ENCODE data around the gene FBXO42. TPM values are rescaled to one million over a fixed set of nuclear protein-coding genes. Genes with fewer than 3 reads are reported as not detected.
"Not testable (repeated sequence)": the region's sequence is repeated elsewhere in the genome, so short reads cannot be mapped to it uniquely, and the experiment has no call there.

The FBXO42 gene
- total RNA-seq, 1 donor from 2014 or later, result 16.1 TPM

DNA sequence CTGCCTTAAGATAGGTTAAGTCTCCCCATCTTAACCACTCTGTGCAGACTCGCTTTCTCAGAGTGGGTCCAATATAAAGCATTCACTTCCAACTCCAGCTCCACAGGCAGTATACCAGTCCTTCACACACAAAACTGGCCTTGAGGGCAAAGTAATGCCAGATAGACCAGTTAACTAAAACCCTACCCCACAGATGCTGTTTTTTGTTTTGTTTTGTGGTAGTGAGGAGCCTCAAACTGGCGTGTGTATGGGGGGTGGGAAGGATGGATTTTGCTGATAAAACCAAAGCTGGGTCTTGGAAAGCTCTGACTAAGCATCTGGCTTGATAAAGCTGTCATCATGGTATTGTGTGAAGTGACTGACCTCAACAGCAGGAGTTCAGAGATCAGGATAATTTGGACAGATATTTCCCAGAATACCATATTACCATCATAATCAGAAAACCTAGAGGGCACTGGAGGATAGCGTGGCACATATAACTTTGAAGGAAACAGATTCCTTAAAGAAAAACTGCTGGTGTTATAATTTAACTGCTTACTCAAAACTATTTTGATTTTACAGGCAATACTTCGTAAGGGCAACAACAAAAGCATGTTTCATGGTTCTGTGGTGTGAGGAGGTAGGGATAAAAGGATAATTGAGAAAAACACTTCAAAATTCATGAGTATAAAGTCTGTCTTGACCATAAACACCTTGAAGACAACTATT, 85.7 kb downstream of the FBXO42 start:
- DNase-seq (ENCODE audit: low spot score), result no peak

DNA sequence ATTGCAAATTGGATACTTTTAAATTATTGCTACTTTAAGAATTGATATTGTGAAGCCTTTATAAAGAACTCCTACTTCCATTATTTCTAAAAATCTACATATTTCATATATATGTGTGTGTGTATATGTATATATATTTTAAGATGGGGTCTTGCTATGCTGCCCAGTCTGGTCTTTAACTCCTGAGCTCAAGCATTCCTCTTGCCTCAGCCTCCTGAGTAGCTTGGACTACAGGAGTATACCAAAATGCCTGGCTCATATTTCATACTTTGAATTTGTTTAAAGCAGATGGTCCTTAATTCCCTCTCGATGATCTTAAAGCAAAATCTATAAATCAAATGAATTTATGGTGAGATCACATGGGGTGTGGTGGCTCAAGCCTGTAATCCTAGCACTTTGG, 90.2 kb downstream of the FBXO42 start:
- DNase-seq (ENCODE audit: low spot score), result no peak

DNA sequence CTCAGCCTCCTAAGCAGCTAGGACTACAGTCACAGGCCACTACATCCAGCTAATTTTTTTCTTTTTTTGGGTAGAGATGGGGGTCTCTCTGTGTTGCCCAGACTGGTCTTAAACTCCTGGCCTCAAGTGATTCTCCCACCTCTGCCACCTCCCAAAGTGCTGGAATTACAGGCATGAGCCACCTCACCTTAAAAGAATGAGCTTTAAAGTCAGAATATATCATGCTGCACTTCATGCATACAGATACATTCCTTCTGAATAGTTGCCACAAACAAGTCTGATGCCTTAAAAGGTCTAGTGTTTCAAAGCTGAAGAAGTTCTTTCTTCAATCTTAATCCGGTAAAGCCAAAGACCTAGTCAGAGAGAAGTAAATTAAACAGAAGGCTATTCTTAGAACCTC, 91.5 kb downstream of the FBXO42 start:
- DNase-seq (ENCODE audit: low spot score), result no peak

DNA sequence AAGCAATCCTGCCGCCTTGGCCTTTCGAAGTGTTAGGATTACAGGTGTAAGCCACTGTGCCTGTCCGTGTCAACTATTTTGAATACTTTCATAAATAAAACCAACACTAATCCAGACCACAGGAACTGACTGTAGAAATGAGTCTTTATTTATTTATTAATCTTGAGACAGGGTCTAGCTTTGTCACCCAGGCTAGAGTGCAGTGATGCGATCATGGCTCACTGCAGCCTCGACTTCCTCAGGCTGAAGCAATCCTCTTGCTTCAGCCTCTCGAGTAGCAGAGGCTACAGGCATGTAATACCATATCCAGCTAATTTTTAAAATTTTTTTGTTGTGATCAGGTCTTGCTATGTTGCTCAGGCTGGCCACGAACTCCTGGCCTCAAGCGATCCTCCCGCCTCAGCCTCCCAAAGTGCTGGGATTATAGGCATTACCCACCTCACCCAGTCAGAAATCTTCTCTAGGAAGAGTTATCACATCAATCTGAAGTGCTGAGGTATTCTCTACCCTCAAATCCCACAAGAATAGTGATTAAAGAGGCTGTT, 93.6 kb downstream of the FBXO42 start:
- no peak for DNase-seq (ENCODE audit: low spot score)

DNA sequence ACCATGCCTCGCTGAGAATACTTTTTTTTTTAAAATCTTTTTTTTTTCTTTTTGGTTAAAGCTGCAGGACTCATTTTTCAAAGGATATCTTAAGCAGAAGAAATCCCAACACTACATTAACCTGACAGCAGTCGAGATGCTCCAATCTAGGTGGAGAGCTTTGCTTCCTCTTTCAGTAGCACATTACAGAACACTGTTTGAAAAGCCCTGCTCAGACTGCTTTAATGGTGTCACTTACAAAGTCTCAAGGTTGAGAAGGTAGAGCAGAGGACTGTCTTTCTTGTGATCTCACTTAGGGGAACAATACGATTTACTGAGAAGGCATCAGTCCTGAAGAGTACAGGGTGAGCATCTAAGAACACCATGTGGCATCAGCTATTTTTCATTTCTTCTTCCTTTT, 94.3 kb downstream of the FBXO42 start:
- no peak for DNase-seq (ENCODE audit: low spot score)

DNA sequence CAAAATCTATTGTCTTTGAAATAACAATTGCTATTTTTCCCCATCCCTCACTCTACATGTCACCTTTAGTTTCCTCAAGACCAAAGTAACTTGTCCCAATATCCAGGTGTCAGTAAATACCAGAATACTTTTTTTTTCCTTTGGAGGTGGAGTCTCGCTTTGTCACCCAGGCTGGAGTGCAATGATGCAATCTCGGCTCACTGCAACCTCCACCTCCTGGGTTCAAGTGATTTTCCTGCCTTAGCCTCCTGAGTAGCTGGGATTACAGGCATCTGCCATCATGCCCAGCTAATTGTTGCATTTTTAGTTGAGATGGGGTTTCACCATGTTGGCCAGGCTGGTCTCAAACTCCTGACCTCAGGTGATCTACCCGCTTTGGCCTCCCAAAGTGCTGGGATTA, 94.7 kb downstream of the FBXO42 start:
- not testable (repeated sequence) for DNase-seq (ENCODE audit: low spot score)

DNA sequence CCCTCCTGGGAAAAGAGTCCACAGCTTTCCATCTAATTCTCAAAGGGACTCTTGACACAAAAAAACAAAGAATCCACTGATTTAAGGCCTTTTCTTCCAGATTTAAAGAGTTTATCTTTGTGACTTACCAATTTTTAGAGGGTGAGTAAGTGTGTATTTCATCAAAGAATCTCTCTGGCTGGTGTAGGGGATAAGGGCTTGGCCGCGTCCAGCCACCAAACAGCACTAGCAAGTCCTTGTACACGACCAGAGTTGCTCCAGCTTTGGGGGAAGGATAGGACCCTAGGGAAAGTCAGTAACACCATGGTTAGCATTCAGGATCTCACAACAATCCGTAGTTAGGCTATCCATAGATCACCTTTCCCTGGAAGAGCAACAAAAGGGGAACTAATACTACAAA, 95.8 kb downstream of the FBXO42 start:
- no peak for DNase-seq (ENCODE audit: low spot score)

DNA sequence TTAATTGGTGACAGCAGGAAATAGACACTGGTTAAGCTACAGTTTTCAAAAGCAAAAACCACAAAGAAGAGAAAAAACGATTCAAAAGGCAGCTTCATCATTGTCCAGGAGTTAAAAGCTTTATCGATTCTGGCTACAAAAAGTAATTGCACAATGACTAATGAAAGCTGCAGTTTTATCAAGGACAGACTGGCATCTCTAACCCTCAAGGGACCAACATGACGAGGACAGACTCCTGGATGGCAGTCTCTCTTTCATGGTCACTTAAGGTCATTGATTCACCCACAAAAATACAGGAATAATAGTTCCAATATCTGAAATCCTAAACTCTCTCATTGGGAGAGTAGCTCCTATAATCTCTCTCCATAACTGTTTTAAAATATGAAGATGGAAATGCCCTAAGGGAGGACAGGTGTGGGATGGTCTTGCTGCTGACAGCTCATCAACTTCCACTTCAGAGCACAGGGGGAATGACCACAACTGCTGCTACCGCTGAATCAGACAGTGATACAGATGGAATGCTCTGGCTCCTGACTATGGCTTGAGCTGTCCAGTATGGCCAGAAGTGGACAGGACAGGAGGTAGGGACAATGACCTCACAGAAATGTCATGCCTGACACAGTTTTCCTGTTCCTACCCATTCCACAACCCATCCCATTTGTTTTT, 97.9 kb downstream of the FBXO42 start:
- DNase-seq (ENCODE audit: low spot score), result no peak

DNA sequence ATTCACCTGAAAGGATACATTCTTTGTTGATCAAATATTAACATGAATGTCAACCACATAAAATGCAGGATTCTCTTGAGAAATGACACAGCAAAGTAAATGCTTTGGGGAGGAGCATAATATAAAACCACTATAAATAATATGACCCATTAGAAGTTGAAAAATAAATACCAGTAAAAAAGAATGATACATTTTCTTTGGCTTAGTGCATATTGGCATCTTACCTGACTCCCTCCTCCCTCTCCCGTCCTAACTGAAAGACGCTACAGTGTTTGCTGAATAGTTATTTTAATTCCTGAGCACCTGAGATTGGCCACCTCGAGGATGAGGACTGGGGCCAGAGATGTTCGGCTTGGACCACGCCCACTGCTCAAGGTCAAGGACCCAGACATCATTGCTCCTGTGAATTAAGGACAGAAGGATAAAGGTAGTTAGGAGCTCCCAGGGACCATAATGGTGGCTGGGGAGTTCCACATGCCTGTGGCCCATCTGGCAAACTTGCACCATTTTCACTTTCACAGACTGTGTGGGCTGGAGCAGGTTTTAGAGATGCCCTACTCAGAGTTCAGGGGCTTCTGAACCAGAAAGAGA, 98.9 kb downstream of the FBXO42 start:
- DNase-seq (ENCODE audit: low spot score), result no peak

DNA sequence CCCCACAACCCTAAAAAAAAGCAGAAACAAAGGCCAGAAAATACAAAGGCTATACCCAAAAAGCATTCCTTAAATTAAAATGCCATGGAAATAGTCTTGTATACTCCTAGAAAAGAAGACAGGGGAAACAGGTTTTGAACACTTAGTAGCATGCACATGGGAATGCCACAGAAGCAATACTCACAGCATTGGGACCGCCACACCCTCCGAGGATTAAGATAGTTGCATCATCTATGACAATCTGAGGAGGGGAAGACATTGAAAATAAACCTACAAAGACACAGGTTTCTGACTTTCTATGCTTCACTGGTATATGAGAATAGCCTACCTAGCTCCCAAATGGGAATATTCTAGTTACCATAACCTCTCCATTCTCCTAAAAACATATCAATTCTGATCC, 99.4 kb downstream of the FBXO42 start:
- DNase-seq (ENCODE audit: low spot score), result no peak

DNA sequence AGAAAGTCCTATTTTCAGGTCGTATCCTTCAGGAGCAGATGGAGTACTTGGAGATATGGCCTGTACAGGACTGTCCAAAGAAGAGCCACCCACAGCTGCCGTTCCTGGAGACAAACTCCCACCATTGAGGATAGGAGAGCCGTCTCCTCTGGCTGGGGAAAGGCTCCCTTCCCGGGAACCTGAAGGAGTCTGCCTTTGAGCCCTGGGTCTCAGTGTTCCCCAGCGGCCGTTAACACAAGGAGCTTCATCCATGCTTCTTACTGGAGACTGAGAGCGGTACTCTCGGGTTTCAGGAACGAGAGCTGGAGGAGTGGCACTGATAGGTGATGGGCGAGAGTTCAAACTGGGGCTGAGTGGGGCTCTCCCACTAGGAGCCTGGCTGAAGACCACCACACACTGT, 100.9 kb downstream of the FBXO42 start:
- no peak for DNase-seq (ENCODE audit: low spot score)

DNA sequence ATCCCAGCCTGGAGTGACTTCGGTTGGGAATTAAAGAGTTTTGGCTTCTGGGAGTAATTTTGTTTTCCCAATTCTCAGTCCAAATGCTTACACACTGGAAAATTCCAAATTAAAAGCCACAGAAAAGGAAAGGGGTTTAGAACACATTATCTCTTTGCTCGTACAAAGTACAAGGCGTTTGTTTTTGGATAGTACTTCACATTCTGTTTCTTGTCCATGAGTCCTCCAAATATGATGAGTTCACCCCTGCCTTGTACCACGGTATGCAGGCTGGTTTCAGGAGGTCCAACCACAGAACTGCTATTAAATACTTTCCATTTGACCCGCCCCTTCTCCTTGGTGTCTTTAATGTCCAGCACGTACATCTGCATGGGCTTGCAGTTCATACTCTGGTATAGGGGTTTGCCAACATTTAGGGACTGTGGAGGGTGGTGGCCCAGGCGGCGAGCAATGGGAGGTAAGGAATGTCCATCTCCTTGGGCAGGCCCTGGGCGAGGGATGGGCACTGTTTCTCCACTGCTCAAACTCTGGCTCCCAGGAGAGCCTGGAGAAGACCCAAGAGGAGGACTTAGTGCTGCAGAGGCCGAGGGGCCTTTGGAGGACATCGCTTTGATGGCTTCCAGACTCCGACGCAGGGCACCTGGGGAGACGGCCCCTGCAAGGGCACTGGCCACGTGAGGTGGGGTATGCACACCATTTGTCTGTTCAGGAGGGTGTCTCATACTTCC, 101.6 kb downstream of the FBXO42 start:
- no peak for DNase-seq (ENCODE audit: low spot score)

DNA sequence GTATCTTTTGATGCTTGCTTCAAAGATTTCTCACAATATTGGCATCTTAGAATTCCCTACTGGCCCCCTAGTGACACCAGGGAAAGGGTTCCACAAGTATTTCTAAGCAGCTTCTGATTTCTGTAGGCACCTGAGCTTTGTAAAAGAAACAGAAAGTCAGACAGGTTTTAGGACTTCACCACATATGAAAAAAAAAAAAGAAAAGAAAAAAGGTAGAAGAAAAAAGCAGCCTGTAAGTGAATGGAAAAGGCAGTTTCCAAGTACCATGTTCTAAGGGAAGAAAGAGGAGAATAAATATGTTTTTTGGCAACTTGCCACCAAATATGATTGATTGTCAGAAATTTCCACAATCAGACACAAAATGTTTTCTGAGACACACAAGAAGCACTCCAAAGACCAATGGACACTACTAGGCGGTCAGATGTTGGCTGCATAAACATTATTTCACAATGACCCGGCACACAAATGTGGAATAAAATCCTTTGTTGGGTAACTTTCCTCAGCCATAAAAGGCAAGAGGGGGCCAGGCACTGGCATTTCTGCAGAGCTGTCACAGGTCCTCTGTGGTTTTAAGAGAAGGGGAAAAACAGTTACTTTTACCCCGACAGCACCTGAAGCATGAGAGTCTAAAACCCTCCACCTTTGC, 102.6 kb downstream of the FBXO42 start:
- no peak for DNase-seq (ENCODE audit: low spot score)

DNA sequence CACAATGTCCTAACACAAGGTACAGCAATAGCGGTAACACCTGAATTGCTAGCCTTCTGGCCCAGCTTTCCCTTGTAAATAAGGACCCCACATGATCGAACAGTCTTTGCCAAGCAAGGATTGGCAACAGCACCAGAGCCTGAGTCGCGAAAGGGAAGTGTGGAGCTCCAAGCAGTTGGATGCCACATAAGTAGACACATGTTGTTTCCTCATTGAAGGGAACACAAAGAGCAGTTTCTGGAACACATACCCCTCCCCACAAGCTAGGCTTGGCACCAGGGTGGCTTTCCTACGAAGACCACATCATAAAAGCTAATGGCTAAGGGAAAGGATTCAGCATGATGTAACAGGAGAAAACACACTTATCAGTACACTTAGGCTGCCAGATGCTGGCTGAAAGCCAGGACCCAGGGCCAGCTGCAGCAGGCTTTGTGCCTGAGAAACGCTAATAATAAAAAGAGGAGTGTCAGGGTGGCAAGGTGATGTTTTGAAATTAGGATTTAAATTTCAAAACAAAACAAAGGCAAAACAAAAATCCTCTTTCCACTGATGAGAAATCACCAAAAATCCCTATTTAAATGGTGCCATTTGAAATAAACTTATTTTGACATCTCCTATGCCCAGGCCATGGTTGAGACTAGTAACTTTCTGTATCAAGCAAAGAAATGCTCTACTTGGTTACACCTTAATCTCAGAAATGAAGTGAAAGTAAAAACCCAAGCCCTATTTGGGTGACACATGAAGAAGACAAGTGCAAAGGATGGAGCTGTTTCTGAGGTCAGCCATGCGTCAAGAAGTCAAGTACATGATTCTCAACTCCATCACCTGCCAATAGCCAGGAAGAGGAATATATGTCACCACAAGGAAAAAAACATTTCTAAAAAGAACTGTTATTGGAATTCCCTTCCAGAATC, 103.4 kb downstream of the FBXO42 start:
- no peak for DNase-seq (ENCODE audit: low spot score)

DNA sequence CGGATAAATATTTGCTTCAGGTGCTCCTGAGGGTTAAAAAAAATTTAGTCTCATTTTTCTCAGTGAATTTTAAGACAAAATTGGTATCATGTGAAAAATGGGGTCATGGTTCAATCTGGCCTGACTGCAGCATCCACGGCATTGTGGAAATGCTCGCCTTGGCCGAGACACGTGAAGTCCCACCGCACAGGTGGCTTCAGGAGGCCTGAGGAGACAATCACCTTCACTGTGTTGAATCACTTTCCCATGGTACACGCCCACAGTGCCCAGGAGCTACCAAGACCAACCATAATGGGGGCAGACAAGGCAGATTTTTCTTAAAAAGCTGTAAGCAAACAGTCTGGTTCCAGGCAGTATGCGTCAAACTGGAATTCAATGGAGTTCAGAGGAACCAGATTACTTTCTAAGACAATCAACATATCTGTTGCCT, 104.3 kb downstream of the FBXO42 start:
- no peak for DNase-seq (ENCODE audit: low spot score)

DNA sequence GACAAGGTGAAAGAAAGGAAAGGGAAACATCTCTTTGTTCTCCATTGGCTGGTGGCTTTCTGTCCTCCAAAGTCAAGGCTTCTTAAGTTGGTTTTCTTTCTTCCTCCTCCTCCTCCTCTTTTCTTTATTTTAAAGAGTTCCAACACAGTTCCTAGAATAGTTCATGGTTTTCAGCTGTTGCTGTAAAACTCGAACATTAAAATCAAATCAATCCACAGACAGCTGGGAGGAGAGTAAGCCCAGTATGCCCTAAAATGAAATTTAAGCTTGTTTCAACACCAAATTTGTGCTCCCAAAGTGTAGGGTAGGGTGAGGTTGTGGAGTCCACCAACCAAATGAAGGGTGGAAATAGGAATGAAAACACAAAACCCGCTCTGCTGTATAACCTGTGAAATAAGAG, 104.8 kb downstream of the FBXO42 start:
- no peak for DNase-seq (ENCODE audit: low spot score)

DNA sequence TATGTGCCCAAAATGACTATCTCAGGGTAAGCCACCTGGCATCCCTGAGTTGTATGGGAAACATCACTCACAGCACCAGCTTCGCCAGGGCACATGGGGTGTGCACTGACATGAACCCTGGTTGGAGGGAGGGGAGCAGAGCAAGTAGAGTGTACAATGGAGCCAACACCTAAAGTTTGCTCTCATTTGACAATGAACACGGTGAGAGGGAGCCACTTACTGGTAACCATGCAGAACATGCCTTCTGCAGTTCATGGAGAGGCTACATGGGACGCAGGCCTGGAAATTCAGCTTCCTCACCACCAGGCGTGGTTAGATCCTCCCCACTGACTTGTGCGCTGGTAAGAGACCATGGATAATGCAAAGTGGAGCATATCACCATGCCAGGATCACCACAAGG, 105.3 kb downstream of the FBXO42 start:
- DNase-seq (ENCODE audit: low spot score), result peak; percentile 53

DNA sequence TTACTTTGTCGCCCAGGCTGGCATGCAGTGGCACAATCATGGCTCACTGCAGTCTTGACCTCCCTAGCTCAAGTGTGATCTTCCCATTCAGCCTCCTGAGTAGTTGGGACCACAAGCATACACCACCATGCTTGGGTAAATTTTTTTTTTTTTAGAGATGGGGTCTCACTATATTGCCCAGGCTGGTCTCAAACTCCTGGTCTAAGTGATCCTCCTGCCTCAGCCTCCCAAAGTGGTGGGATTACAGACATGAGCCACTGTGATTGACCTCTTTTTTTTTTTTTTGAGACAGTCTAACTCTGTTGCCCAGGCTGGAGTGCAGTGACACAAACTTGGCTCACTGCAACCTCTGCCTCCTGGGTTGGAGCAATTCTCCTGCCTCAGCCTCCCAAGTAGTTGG, 106.0 kb downstream of the FBXO42 start:
- not testable (repeated sequence) for DNase-seq (ENCODE audit: low spot score)

DNA sequence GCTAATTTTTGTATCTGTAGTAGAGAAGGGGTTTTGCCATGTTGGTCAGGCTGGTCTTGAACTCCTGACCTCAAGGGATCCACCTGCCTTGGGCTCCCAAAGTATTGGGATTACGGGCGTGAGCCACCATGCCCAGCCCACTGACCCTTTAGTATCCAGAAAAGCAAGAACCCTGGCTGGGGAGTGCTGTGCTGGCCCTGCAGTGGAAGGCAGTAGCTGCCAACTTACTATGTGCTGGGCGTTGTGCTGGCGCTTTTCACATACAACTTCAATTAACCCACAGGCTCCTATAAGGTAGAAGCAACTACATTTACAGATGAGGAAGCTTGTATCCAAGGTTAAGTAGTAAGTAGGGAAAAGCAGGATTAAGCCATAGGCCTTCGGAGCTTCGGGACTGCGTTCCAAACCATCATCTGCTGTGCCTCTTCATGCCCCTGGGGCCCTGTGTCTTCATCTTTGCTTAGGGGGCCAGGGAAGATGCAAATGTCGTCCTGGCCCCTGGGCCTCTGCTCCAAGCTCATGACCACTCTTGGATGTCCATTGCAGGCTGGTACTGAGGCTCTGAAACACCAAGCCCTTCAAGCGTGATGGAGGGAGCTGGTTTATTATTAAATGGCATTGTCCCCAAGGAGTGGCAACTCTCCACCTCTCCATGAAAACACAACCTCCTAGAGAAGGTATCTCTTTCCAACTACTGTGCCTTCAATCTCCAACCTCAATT, 106.6 kb downstream of the FBXO42 start:
- DNase-seq (ENCODE audit: low spot score), result peak; percentile 60

All from mesenteric fat pad (tissue), 1 donor.